NCI-H1048 (cell line): ENCODE measurements around the gene WDR33.
"Not testable (repeated sequence)": the region's sequence is repeated elsewhere in the genome, so short reads cannot be mapped to it uniquely, and the experiment has no call there.

ENCODE experiments used
- DNase-seq: peaks from one replicate; lab custom pipeline; 2025; lab: John Stamatoyannopoulos, UW

WDR33 gene

GRCh38 chr2:127763776-127764175 lies 47.2 kb downstream of the WDR33 start:
- no peak for DNase-seq

DNA sequence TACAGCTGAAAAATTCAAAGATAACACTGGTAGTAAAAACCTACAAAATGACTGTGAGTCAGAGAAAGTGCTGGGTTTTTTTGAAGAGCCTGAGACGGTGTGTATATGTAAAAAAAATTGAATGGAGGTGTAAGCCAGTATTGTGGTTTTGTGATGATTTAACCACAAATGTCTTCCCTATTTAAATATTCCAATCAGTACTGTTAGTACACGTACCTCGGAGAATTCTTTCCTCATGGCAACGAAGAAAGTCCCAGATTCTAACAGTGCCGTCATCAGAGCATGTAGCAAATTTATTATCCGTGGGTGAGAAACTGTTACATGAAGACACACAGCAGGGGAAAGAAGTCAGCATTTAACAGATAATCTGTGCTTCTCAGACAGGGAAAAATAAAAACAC lies 48.1 kb downstream of the WDR33 start:
- DNase-seq, result no peak

DNA sequence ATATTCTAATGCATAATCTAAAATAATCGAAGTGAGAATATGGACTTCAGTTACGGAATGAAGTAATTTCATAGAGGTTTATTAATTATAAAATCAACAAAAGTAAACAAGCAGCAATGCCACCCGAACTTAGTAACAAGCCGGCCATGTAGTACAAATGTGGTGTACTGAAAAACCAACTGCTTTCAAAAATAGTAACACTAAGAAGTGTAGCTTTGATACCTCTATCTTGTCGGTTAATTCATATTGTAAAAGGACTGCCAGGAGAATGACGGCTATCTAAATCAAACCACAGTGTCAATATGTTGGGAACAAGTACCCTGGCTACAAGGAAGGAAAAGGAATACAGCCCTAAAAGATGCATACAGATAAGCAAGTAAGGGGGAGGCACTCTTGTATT lies 48.5 kb downstream of the WDR33 start:
- no peak for DNase-seq

DNA sequence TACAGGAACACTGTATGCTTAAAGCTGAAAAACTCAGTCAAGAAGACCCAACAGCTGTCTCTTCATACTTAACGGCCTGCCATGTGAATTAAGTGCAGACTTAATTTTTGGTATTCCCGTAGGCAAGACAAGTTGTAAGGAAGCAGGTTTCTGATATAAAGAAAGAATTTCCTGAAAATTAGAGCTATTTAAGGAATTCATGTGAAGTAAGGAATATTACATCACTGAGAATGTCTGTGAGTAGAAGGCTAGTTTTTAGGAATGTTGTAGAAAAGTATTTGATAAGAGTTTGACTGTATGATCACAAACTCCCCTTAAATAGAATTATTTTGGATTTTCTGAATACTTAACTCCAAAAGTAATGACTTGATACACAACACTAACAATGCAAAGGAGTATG lies 51.0 kb downstream of the WDR33 start:
- no peak for DNase-seq

DNA sequence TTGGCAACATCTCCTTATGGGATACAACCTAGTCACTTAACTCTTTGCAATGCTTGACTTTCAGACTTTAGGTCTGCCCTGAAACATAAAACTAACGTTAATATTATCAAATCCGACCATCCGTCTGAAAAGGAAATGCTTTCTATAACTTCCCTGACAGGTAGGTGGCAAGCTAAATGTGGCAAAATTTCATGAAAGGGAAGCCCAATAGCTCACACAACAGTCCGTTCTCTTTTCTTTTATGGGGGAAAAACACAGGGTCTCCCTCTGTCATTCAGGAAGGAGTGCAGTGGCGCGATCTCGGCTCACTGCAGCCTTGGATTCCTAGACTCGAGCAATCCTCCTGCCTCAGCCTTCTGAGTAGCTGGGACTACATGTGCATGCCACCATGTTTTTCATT lies 56.8 kb downstream of the WDR33 start:
- no peak for DNase-seq

- DNase-seq, result no peak
Observed at GRCh38 chr2:127753374-127753773, 57.6 kb downstream of the WDR33 start.

DNA sequence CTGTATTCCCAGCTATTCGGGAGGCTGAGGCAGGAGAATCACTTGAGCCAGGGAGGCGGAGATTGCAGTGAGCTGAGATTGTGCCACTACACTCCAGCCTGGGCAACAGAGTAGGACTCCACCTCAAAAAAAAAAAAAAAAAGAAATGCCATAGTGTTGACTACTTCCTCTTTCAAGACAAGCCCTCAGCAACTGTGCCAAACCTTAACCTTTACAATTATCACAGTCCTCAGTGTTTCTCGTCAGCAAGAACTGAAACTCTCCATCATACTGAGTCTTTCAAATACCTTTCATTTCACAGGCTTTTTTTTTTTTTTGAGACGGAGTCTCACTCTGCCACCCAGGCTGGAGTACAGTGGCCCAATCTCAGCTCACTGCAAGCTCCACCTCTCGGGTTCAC lies 61.4 kb downstream of the WDR33 start:
- DNase-seq, result not testable (repeated sequence)

DNA sequence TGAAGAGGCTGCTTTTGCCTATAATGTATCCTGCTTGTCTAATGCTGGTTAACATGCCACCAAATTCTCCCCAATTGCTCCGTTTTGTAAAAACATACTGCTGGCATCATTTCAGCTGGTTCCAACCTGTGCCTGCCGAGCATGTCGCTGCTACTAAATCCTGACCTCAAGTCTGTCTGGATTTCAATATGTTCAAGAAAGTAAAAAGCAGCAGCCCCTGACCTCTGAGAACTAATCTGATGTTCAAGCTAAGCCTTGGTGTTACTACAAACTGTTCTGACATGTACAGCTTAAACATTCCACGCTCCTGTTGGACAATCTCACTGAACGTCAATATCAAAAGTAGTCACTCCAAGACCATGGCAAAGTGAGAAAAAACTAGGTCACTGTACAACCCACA lies 63.4 kb downstream of the WDR33 start:
- DNase-seq, result no peak

DNA sequence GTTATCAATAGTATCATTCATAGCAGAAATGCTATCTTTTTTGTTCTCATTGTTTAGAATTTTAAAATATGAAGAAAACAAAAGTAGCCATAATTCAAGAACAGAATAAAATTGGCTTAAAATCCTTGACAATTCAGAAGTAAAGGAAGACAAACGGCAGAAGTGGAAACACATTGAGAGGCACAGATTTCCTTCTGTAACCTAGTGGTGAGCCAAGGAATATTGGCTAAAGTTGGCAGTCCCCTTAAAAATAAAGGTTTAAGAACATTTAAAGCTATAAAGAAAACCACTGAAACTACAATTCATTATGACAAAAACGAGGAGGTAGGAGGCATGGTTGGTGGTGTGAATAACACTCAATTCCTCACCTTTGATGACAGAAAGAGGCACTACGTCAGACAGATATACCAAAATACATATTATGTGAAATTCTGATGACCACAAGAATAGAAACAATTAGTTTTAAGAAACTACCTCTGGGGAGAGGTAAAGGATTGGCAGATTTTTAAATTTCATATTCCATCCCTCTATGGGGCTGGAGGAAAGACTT lies 67.4 kb downstream of the WDR33 start:
- no peak for DNase-seq

GRCh38 chr2:127740665-127741288 lies 70.2 kb downstream of the WDR33 start:
- DNase-seq, result no peak

- DNase-seq, result no peak
Observed at GRCh38 chr2:127739800-127740199, 71.2 kb downstream of the WDR33 start.

GRCh38 chr2:127737892-127738291 lies 73.1 kb downstream of the WDR33 start:
- DNase-seq, result no peak

DNA sequence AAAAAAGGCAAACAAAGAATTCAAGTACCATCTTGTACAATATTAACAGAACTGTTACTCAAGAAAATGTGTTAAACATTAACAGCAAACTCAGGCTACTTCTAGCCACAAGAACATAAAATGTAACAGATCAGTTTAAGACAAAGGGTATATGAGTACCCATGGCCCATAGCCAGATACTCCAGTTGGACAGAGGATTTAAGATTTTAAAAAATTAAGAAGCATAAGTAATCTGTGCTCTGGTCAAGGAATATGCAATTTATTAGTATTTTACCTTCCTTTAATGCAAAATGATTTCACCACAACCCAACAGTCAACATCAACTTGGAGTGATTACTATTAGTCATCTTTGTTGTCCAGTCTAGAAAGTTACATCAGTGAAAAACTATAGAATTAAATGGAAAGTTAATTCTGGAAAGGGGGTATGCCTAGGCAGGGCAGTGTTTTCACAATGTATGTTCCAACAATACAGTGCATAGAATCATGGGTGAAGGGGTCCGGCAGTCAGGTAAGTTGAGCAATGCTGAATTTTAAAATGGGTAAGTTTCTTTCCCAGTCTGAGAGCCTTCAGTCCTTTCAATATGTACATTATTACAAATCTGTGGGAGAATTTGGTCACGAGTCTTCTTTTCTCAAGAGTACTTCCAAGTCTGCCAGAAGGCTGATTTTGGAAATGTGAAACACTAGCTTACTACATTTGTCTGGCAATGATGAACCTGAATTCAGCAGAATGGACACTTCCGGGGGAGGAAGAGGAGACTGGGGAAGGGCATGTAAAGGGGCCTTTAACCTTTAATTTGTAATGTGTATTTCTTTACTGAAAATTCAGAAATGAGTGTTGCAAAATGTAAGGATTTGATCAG lies 75.2 kb downstream of the WDR33 start:
- no peak for DNase-seq

GRCh38 chr2:127735044-127735443 lies 75.9 kb downstream of the WDR33 start:
- no peak for DNase-seq

- DNase-seq, result no peak
Observed at GRCh38 chr2:127733816-127734537, 77.0 kb downstream of the WDR33 start.

GRCh38 chr2:127733113-127733815 lies 77.7 kb downstream of the WDR33 start:
- DNase-seq, result no peak

DNA sequence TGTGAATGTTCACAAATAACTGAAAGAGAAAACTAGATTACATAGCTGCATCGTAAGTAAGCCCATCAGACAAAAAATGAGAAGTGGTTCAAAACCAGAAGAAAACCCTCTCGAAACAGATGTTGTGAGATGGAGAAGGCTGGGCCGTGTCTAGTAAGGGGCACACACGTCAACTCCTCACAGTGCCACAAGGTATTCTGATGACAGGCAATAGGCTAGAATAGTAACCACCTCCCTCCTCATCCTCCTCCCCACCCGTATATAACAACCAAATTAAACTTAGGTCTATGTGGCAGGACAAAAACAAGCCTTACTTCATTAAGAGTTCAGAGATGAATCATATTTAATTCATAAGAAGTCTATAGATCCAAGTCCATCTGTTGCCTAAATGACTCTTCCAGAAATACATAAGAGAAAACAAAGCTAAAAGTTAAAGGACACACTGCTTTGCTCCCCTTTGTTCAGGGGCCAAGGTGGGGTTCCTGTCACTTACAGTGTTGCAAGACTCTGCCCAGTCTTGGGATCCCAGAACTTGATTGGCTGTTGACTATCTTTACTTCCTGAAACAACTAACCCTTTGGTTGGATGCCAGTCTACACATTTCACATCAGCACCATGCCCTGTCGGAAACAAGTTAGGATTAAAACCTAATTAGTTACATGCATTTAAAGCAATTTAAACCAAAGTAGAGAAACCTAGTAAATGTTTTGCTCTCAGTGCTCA lies 84.7 kb downstream of the WDR33 start:
- DNase-seq, result no peak

- DNase-seq, result no peak
Observed at GRCh38 chr2:127722807-127723206, 88.2 kb downstream of the WDR33 start.

GRCh38 chr2:127721978-127722355 lies 89.0 kb downstream of the WDR33 start:
- no peak for DNase-seq

DNA sequence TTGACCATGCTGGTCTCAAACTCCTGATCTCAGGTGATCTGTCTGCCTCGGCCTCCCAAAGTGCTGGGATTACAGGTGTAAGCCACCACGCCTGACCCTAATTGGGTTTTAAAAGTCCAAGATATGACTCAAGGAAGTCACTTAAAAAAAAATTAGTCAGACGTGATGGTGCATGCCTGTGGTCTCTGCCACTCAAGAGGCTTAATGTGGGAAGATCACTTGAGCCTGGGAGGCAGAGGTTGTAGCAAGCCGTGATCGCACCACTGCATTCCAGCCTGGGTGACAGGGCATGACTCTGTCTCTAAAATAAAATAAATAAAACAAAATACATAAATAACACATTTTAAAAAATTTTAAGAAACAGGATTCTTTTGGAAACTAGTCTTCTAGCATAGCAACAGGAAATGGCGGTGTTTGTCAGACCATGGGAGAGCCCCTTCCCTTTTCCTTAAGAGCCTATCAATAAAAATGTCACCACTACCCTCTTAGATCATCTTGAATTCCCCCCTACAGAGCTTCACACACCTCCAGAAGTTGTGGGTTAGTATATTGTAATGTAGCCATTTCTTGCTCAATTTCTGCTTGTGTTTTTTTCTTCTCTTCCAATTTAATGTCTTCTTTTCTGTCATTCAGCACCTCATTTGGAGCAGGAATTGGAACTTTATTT lies 89.5 kb downstream of the WDR33 start:
- DNase-seq, result no peak
